GM18867 (cell line): ENCODE measurements around the gene TOP3A.
"Not testable (repeated sequence)": the region's sequence is repeated elsewhere in the genome, so short reads cannot be mapped to it uniquely, and the experiment has no call there.

Experiments used
- ATAC-seq: cut with Tn5 transposase; IDR thresholded peaks from one replicate; pipeline ENCODE4 v1.9.1; 2021; ENCODE audit warnings: mild to moderate bottlenecking, moderate library complexity; ENCODE audit not compliant: unreplicated experiment

TOP3A gene

GRCh38 chr17:18314731-18315561, at the start of gene TOP3A, which contains the start of gene SMCR8:
Gene TOP3A (minus strand): TSS chr17:18314994. CDS start chr17:18314778, 216 bp downstream.
Gene SMCR8 (plus strand): TSS chr17:18315293. CDS start chr17:18315790, 497 bp downstream.
- ATAC-seq = peak; percentile 84

- no peak for ATAC-seq
Observed at GRCh38 chr17:18364166-18364565, 49.4 kb upstream of the TOP3A start.

- ATAC-seq = peak; percentile 96
Observed at GRCh38 chr17:18363101-18364049, 48.6 kb upstream of the TOP3A start, which contains the start of gene SHMT1. Gene SHMT1 (minus strand): TSS chr17:18363550. CDS start chr17:18355981, 7,569 bp downstream.

GRCh38 chr17:18362698-18363100, 47.9 kb upstream of the TOP3A start:
- ATAC-seq = no peak

- ATAC-seq = no peak
Observed at GRCh38 chr17:18361837-18362697, 47.3 kb upstream of the TOP3A start.

- ATAC-seq = no peak
Observed at GRCh38 chr17:18360518-18360917, 45.7 kb upstream of the TOP3A start.

GRCh38 chr17:18356624-18357023, 41.8 kb upstream of the TOP3A start:
- ATAC-seq = no peak

- no peak for ATAC-seq
Observed at GRCh38 chr17:18353541-18353940, 38.7 kb upstream of the TOP3A start.

- no peak for ATAC-seq
Observed at GRCh38 chr17:18344021-18344420, 29.2 kb upstream of the TOP3A start.

GRCh38 chr17:18339933-18340332, 25.1 kb upstream of the TOP3A start:
- no peak for ATAC-seq

GRCh38 chr17:18338158-18338557, 23.4 kb upstream of the TOP3A start:
- not testable (repeated sequence) for ATAC-seq

- ATAC-seq = no peak
Observed at GRCh38 chr17:18332909-18333489, 18.2 kb upstream of the TOP3A start.

GRCh38 chr17:18331879-18332278, 17.1 kb upstream of the TOP3A start:
- ATAC-seq = no peak

- ATAC-seq = no peak
Observed at GRCh38 chr17:18328643-18329204, 13.9 kb upstream of the TOP3A start.

- no peak for ATAC-seq
Observed at GRCh38 chr17:18327556-18327955, 12.8 kb upstream of the TOP3A start.

- no peak for ATAC-seq
Observed at GRCh38 chr17:18327093-18327492, 12.3 kb upstream of the TOP3A start.

- no peak for ATAC-seq
Observed at GRCh38 chr17:18326572-18326971, 11.8 kb upstream of the TOP3A start.

- ATAC-seq = no peak
Observed at GRCh38 chr17:18326039-18326438, 11.2 kb upstream of the TOP3A start.

- no peak for ATAC-seq
Observed at GRCh38 chr17:18324140-18325050, 9.6 kb upstream of the TOP3A start.
